HCT116 (cell line): ENCODE data around the gene SCN1B. TPM values are rescaled to one million over a fixed set of nuclear protein-coding genes. Genes with fewer than 3 reads are reported as not detected.

Experiments used
- ATAC-seq: fragments of 200-7000 bp; cut with Tn5 transposase; 2 replicates; pipeline ENCODE4 v1.9.1; 2020; ENCODE audit warnings: mild to moderate bottlenecking, moderate library complexity
- BruUV-seq: library from RNA; stranded (reverse); fragments of 400-500 nt; replicated peaks from 2 replicates; lab custom pipeline; 2021; lab: Mats Ljungman, UMichigan
- CTCF ChIA-PET: fragments of 300-600 bp; sonication (Branson Sonifier 250); formaldehyde crosslinking; loops from one replicate; lab custom pipeline; 2021; ENCODE audit warnings: antibody characterized with exemption; lab: Charles Lee
- POLR2A ChIA-PET: fragments of 300-600, 350-600 bp; sonication (Branson Sonifier 250); formaldehyde crosslinking; loops from one replicate; lab custom pipeline; 2021; ENCODE audit warnings: antibody characterized with exemption; lab: Charles Lee
- RAD21 ChIA-PET, 2 experiments: fragments of 300-600 bp; sonication (Branson Sonifier 250); formaldehyde crosslinking; loops; one replicate each; lab custom pipeline; 2023; ENCODE audit warnings: low total read pairs in 2 of 2; ENCODE audit not compliant: uncharacterized antibody in 2 of 2, unreplicated experiment in 2 of 2, low non-redundant PET in 1 of 2; lab: Charles Lee
- DNase-seq: peaks from one replicate; pipeline ENCODE4 v3.0.0-alpha.2; 2010; ENCODE audit warnings: low read depth, low spot score
- H2AFZ ChIP-seq: fragments of 200-600 bp; shearing (Covaris generic), sonication (generic); 2 replicates; pipeline ENCODE4 v1.6.1; 2017; ENCODE audit warnings: low read depth, mixed run types, mixed read lengths, antibody characterized with exemption, low read length; ENCODE audit not compliant: poor library complexity, severe bottlenecking
- H3K27ac ChIP-seq: 2 replicates; pipeline ENCODE4 v1.5.1; 2012; ENCODE audit warnings: low read depth, low read length
- H3K27me3 ChIP-seq: fragments of 200-600 bp; sonication (generic); 2 replicates; pipeline ENCODE4 v1.6.1; 2016; ENCODE audit warnings: mixed run types, low read length, mixed read lengths; ENCODE audit not compliant: insufficient read depth
- H3K36me3 ChIP-seq, 2 experiments: fragments of 200-500 bp in 1 of 2; fragments of 200-600 bp in 1 of 2; sonication (Bioruptor generic) in 1 of 2; sonication (generic) in 1 of 2; 2 replicates each; pipeline versions ENCODE4 v1.5.1 to v1.6.1; 2014 to 2016; ENCODE audit warnings: low read length in 2 of 2, inconsistent platforms in 1 of 2, mixed read lengths in 1 of 2, mixed run types in 1 of 2; ENCODE audit not compliant: insufficient read depth in 2 of 2, control insufficient read depth in 1 of 2
- H3K4me1 ChIP-seq, 2 experiments: fragments of 200-600 bp in 1 of 2; sonication (generic) in 1 of 2; 2 replicates each; pipeline versions ENCODE4 v1.5.1 to v1.6.1; 2012 to 2017; ENCODE audit warnings: low read length in 2 of 2, inconsistent platforms in 1 of 2, mild to moderate bottlenecking in 1 of 2, mixed read lengths in 1 of 2, mixed run types in 1 of 2, moderate library complexity in 1 of 2; ENCODE audit not compliant: insufficient read depth in 2 of 2, control insufficient read depth in 1 of 2
- H3K4me2 ChIP-seq: fragments of 200-600 bp; sonication (generic); 2 replicates; pipeline ENCODE4 v1.6.1; 2017; ENCODE audit warnings: mixed run types, low read length, mixed read lengths
- H3K4me3 ChIP-seq, 2 experiments: fragments of 200-600 bp in 1 of 2; sonication (generic) in 1 of 2; replicated peaks in 1 of 2; 2 replicates each; pipeline ENCODE4 v1.5.1; 2011 to 2016; ENCODE audit warnings: low read length in 2 of 2, control low read depth in 1 of 2, low read depth in 1 of 2, mild to moderate bottlenecking in 1 of 2, mixed read lengths in 1 of 2, mixed run types in 1 of 2
- H3K79me2 ChIP-seq: fragments of 200-600 bp; sonication (generic); 2 replicates; pipeline ENCODE4 v1.6.1; 2017; ENCODE audit warnings: mild to moderate bottlenecking, mixed run types, low read length, moderate library complexity, mixed read lengths; ENCODE audit not compliant: insufficient read depth
- H3K9ac ChIP-seq: fragments of 200-600 bp; sonication (generic); 2 replicates; pipeline ENCODE4 v1.6.1; 2016; ENCODE audit warnings: low read length, mixed read lengths
- H3K9me2 ChIP-seq: fragments of 200-600 bp; sonication (generic), shearing (Covaris generic); 2 replicates; pipeline ENCODE4 v1.6.1; 2017; ENCODE audit warnings: mixed run types, mild to moderate bottlenecking, moderate library complexity; ENCODE audit not compliant: insufficient read depth
- H3K9me3 ChIP-seq, 2 experiments: fragments of 200-500 bp in 1 of 2; fragments of 200-600 bp in 1 of 2; sonication (Bioruptor generic) in 1 of 2; sonication (generic) in 1 of 2; 2 replicates each; pipeline ENCODE4 v1.6.1; 2014 to 2017; ENCODE audit warnings: low read length in 2 of 2, mixed read lengths in 2 of 2, inconsistent platforms in 1 of 2, low read depth in 1 of 2, mild to moderate bottlenecking in 1 of 2, mixed run types in 1 of 2, moderate library complexity in 1 of 2; ENCODE audit not compliant: control insufficient read depth in 1 of 2, insufficient read depth in 1 of 2
- H4K20me1 ChIP-seq: fragments of 200-600 bp; sonication (generic), shearing (Covaris generic); 2 replicates; pipeline ENCODE4 v1.6.1; 2017; ENCODE audit warnings: mixed run types, mild to moderate bottlenecking, moderate library complexity; ENCODE audit not compliant: insufficient read depth
- CBX3 ChIP-seq: IDR thresholded peaks from 2 replicates; pipeline ENCODE4 v1.6.1; 2012; ENCODE audit warnings: low read depth
- CEBPB ChIP-seq: IDR thresholded peaks from 2 replicates; pipeline ENCODE4 v1.6.1; 2012; ENCODE audit warnings: low read depth
- ELF1 ChIP-seq: IDR thresholded peaks from 2 replicates; pipeline ENCODE4 v1.6.1; 2012; ENCODE audit warnings: low read depth, borderline replicate concordance
- EZH2 ChIP-seq: fragments of 200-600 bp; sonication (generic); IDR thresholded peaks from 2 replicates; pipeline ENCODE4 v1.6.1; 2017; ENCODE audit warnings: antibody characterized with exemption, mixed run types
- EZH2phosphoT487 ChIP-seq: fragments of 200-600 bp; IDR thresholded peaks from 2 replicates; pipeline ENCODE4 v1.6.1; 2018; ENCODE audit warnings: antibody characterized with exemption, borderline replicate concordance
- FOSL1 ChIP-seq: IDR thresholded peaks from 2 replicates; pipeline ENCODE4 v1.6.1; 2012; ENCODE audit warnings: low read depth
- POLR2AphosphoS5 ChIP-seq: IDR thresholded peaks from 2 replicates; pipeline ENCODE4 v1.6.1; 2011; ENCODE audit warnings: mild to moderate bottlenecking, low read depth, low read length, moderate library complexity
- RAD21 ChIP-seq: IDR thresholded peaks from 2 replicates; pipeline ENCODE4 v1.6.1; 2012; ENCODE audit warnings: low read depth, mild to moderate bottlenecking
- SIN3A ChIP-seq: IDR thresholded peaks from 2 replicates; pipeline ENCODE4 v1.6.1; 2012; ENCODE audit warnings: low read depth
- SP1 ChIP-seq: IDR thresholded peaks from 2 replicates; pipeline ENCODE4 v1.6.1; 2012; ENCODE audit warnings: low read depth
- SRF ChIP-seq: IDR thresholded peaks from 2 replicates; pipeline ENCODE4 v1.6.1; 2012; ENCODE audit warnings: low read depth
- YY1 ChIP-seq: IDR thresholded peaks from 2 replicates; pipeline ENCODE4 v1.6.1; 2011; ENCODE audit warnings: low read length, low read depth, moderate library complexity, mild to moderate bottlenecking; ENCODE audit not compliant: insufficient replicate concordance; ENCODE audit errors: extremely low read depth
- ZNF274 ChIP-seq: fragments of 200-500 bp; sonication (Bioruptor generic); IDR thresholded peaks from 2 replicates; pipeline ENCODE4 v1.6.1; 2014; ENCODE audit warnings: mild to moderate bottlenecking, low read depth, low read length, inconsistent platforms
- intact Hi-C: fragments of 100-400 bp; cut with micrococcal nuclease; formaldehyde crosslinking; loops from 2 replicates; pipeline ENCODE4 v1.10.0; 2022
- total RNA-seq: library from RNA; stranded (reverse); gene quantifications from one replicate; pipeline ENCODE4 v1.2.1, GENCODE V29; 2021; ENCODE audit not compliant: unreplicated experiment
- TF ChIP-seq, protein P1 (sequence below): IDR thresholded peaks from 2 replicates; pipeline ENCODE4 v1.6.1; 2012; ENCODE audit warnings: low read depth
- TF ChIP-seq, protein P2 (sequence below): IDR thresholded peaks from 2 replicates; pipeline ENCODE4 v1.6.1; 2012
- TF ChIP-seq, protein P3 (sequence below): IDR thresholded peaks from 2 replicates; pipeline ENCODE4 v1.6.1; 2012
- TF ChIP-seq, protein P4 (sequence below), 3 experiments: fragments of 200-600 bp in 1 of 3; sonication (generic) in 1 of 3; IDR thresholded peaks in 2 of 3; conservative IDR thresholded peaks in 1 of 3; 2 replicates each; pipeline ENCODE4 v1.5.1; 2012 to 2017; ENCODE audit warnings: low read depth in 2 of 3, low read length in 2 of 3, antibody characterized with exemption in 1 of 3, borderline replicate concordance in 1 of 3, control low read depth in 1 of 3, mild to moderate bottlenecking in 1 of 3, mixed read lengths in 1 of 3, mixed run types in 1 of 3, moderate library complexity in 1 of 3; ENCODE audit not compliant: insufficient read depth in 1 of 3

SCN1B gene
- total RNA-seq, 1 experiment from 2014 or later = 6.6 TPM

DNA sequence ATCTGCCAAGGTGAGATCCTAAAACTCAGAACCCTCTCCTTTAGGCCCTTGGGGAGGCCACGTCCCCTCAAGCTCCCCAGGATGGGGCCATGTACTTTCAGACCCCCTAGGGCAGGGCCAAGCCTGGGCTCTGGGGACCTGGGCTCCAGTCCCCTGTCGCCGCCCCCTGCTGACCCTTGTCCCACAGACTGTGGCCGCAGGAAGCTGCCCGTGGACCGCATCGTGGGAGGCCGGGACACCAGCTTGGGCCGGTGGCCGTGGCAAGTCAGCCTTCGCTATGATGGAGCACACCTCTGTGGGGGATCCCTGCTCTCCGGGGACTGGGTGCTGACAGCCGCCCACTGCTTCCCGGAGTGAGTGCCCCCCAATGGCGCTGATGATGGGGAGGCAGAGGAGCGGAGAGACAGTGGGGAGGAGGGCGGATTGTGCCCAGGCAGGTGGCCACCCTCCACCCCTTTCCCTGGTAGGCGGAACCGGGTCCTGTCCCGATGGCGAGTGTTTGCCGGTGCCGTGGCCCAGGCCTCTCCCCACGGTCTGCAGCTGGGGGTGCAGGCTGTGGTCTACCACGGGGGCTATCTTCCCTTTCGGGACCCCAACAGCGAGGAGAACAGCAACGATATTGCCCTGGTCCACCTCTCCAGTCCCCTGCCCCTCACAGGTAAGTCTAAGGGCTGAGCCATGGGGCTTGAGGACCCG, 30.0 kb downstream of the SCN1B start (continued):
- TF ChIP-seq, protein P1, sequence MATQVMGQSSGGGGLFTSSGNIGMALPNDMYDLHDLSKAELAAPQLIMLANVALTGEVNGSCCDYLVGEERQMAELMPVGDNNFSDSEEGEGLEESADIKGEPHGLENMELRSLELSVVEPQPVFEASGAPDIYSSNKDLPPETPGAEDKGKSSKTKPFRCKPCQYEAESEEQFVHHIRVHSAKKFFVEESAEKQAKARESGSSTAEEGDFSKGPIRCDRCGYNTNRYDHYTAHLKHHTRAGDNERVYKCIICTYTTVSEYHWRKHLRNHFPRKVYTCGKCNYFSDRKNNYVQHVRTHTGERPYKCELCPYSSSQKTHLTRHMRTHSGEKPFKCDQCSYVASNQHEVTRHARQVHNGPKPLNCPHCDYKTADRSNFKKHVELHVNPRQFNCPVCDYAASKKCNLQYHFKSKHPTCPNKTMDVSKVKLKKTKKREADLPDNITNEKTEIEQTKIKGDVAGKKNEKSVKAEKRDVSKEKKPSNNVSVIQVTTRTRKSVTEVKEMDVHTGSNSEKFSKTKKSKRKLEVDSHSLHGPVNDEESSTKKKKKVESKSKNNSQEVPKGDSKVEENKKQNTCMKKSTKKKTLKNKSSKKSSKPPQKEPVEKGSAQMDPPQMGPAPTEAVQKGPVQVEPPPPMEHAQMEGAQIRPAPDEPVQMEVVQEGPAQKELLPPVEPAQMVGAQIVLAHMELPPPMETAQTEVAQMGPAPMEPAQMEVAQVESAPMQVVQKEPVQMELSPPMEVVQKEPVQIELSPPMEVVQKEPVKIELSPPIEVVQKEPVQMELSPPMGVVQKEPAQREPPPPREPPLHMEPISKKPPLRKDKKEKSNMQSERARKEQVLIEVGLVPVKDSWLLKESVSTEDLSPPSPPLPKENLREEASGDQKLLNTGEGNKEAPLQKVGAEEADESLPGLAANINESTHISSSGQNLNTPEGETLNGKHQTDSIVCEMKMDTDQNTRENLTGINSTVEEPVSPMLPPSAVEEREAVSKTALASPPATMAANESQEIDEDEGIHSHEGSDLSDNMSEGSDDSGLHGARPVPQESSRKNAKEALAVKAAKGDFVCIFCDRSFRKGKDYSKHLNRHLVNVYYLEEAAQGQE = no peak
- TF ChIP-seq EZH2phosphoT487 = no peak
- TF ChIP-seq RAD21 = no peak
- TF ChIP-seq CBX3 = no peak
- TF ChIP-seq SP1 = no peak
- TF ChIP-seq SIN3A = no peak
- no peak for TF ChIP-seq YY1
- TF ChIP-seq, protein P2, sequence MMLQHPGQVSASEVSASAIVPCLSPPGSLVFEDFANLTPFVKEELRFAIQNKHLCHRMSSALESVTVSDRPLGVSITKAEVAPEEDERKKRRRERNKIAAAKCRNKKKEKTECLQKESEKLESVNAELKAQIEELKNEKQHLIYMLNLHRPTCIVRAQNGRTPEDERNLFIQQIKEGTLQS = no peak

DNA sequence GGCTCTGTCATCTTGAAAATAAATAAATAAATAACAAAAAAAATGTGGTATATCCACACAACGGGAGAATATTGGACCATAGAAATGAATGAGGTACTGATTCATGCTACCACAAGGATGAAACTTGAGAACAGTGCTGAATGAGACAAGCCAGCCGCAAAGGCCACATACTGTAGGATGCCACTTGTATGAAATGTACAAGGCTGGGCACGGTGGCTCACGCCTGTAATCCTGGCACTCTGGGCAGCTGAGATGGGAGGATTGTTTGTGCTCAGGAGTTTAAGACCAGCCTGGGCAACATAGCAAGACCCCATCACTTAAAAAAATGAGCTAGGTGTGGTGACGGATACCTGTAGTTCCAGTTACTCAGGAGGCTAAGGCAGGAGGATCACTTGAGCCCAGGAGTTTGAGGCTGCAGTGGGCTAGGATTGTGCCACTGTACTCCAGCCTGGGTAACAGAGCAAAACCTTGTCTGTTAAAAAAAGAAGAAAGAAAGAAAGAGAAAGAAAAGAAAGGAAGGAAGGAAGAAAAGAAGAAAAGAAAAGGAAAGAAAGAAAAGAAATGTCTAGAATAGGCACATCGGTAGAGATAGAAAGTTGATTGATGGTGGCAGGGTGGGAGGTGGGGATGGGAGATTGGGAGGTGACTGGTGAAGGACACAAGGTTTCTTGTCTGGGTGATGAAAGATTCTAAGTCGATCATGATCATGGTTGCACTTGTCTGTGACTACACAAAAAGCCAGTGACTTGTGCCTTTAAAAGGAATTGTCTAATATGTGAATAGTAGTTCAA, 31.5 kb downstream of the SCN1B start:
- no peak overlapping the region for H2AFZ ChIP-seq
- no peak overlapping the region for H3K27ac ChIP-seq
- no TSS peak for BruUV-seq
- H3K4me1 ChIP-seq = peaks cover 0 to 12% of the 10 kb centered on the region in 2 experiments; a peak in 2 of 4 replicates
- H4K20me1 ChIP-seq = no peaks in the 10 kb centered on the region
- RAD21 ChIA-PET = no interaction called here
- CTCF ChIA-PET = no interaction called here
- H3K27me3 ChIP-seq = no peaks in the 10 kb centered on the region
- DNase-seq = no peak
- intact Hi-C loops = no loop called here
- POLR2A ChIA-PET = no interaction called here
- H3K36me3 ChIP-seq = no peaks in the 10 kb centered on the region
- H3K9me2 ChIP-seq = no peaks in the 10 kb centered on the region
- H3K4me2 ChIP-seq = no peak overlapping the region
- no peak overlapping the region for H3K9ac ChIP-seq
- no peak overlapping the region for H3K4me3 ChIP-seq
- no peak for TF ChIP-seq FOSL1
- no peak for TF ChIP-seq EZH2
- TF ChIP-seq ELF1 = no peak
- no peak for TF ChIP-seq CEBPB
- no peak for TF ChIP-seq SIN3A
- TF ChIP-seq, protein P3, sequence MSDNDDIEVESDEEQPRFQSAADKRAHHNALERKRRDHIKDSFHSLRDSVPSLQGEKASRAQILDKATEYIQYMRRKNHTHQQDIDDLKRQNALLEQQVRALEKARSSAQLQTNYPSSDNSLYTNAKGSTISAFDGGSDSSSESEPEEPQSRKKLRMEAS = no peak
- no peak for TF ChIP-seq SRF
- TF ChIP-seq, protein P4, sequence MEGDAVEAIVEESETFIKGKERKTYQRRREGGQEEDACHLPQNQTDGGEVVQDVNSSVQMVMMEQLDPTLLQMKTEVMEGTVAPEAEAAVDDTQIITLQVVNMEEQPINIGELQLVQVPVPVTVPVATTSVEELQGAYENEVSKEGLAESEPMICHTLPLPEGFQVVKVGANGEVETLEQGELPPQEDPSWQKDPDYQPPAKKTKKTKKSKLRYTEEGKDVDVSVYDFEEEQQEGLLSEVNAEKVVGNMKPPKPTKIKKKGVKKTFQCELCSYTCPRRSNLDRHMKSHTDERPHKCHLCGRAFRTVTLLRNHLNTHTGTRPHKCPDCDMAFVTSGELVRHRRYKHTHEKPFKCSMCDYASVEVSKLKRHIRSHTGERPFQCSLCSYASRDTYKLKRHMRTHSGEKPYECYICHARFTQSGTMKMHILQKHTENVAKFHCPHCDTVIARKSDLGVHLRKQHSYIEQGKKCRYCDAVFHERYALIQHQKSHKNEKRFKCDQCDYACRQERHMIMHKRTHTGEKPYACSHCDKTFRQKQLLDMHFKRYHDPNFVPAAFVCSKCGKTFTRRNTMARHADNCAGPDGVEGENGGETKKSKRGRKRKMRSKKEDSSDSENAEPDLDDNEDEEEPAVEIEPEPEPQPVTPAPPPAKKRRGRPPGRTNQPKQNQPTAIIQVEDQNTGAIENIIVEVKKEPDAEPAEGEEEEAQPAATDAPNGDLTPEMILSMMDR (IDR thresholded peaks at IDR 0.05 in 2 of 3, conservative IDR thresholded peaks at IDR 0.05 in 1 of 3; ENCODE audit: borderline replicate concordance in 1 of 3, insufficient read depth in 1 of 3, low read depth in 2 of 3, low read length in 2 of 3) = no peak
- no peak for TF ChIP-seq ZNF274
- no peak for TF ChIP-seq CBX3
- TF ChIP-seq POLR2AphosphoS5 = no peak
- TF ChIP-seq YY1 = no peak
- TF ChIP-seq, all 23 proteins: peak for 0
- Histone ChIP-seq H3K9me3 (no peaks in the 10 kb centered on the region), H3K79me2 (no peaks in the 10 kb centered on the region)
- ATAC-seq = no peak
